A549 (cell line): ENCODE measurements around the gene GALNT8. TPM values are rescaled to one million over a fixed set of nuclear protein-coding genes. Genes with fewer than 3 reads are reported as not detected.

ENCODE experiments used
- ATAC-seq, 2 experiments: fragments of 200-7000 bp in 1 of 2; fragments of >200 bp in 1 of 2; cut with Nextera tagmentation in 1 of 2; cut with Tn5 transposase in 1 of 2; 3 replicates each; pipeline versions ENCODE4 v1.8.0 to v1.9.1; 2018 to 2020; ENCODE audit warnings: mild to moderate bottlenecking in 1 of 2, moderate library complexity in 1 of 2
- CTCF ChIA-PET: fragments of 300-600 bp; sonication (Branson Sonifier 250); formaldehyde crosslinking; extraction: SDS; loops from one replicate; lab custom pipeline; 2021; ENCODE audit warnings: antibody characterized with exemption, inconsistent platforms; lab: Yijun Ruan, JAX
- POLR2A ChIA-PET: fragments of 350-600 bp; formaldehyde crosslinking; extraction: SDS; loops from one replicate; lab custom pipeline; 2021; ENCODE audit warnings: antibody characterized with exemption, inconsistent platforms; lab: Yijun Ruan, JAX
- DNase-seq, 2 experiments: peaks; one replicate each; pipeline versions ENCODE4 v3.0.0 to v3.0.0-alpha.2; 2011 to 2016; ENCODE audit warnings: low read depth in 1 of 2, low spot score in 1 of 2
- FAIRE-seq: peaks from 2 replicates; lab custom pipeline; 2011; peaks lifted over from hg19 to GRCh38; lab: Jason Lieb, UNC
- H3K27ac ChIP-seq, 2 experiments: fragments of >200 bp; sonication (Bioruptor Twin); formaldehyde crosslinking; 3 replicates each; pipeline ENCODE4 v1.5.1; 2016 to 2017
- H3K4me1 ChIP-seq: fragments of >200 bp; sonication (Bioruptor Twin); formaldehyde crosslinking; 3 replicates; pipeline ENCODE4 v1.6.1; 2016
- H3K4me2 ChIP-seq: fragments of >200 bp; sonication (Bioruptor Twin); formaldehyde crosslinking; 3 replicates; pipeline ENCODE4 v1.6.1; 2016
- H3K4me3 ChIP-seq: fragments of >200 bp; sonication (Bioruptor Twin); formaldehyde crosslinking; 3 replicates; pipeline ENCODE4 v1.5.1; 2016
- H3K9me3 ChIP-seq: fragments of >200 bp; sonication (Bioruptor Twin); formaldehyde crosslinking; 3 replicates; pipeline ENCODE4 v1.6.1; 2016
- CBX8 ChIP-seq: fragments of 200-600 bp; sonication (generic); IDR thresholded peaks from 2 replicates; pipeline ENCODE4 v1.6.1; 2016
- CEBPB ChIP-seq, 2 experiments: fragments of >200 bp in 1 of 2; sonication (Bioruptor Twin) in 1 of 2; formaldehyde crosslinking in 1 of 2; IDR thresholded peaks; 2 replicates each; pipeline ENCODE4 v1.6.1; 2012 to 2016
- EP300 ChIP-seq, 2 experiments: fragments of >200 bp; sonication (Bioruptor Twin); formaldehyde crosslinking; IDR thresholded peaks; 2 replicates in 1 of 2; 3 replicates in 1 of 2; pipeline ENCODE4 v1.6.1; 2016 to 2017
- ESRRA ChIP-seq: fragments of 150-350 bp; IDR thresholded peaks from 2 replicates; pipeline ENCODE4 v1.6.1; 2014; ENCODE audit warnings: mild to moderate bottlenecking, low read length, borderline replicate concordance
- FOXS1 ChIP-seq: fragments of 250-450 bp; sonication (Bioruptor Pico); IDR thresholded peaks from 2 replicates; pipeline ENCODE4 v1.5.0; 2020; ENCODE audit warnings: mild to moderate bottlenecking, moderate library complexity
- HEYL ChIP-seq: fragments of 250-450 bp; sonication (Bioruptor Pico); IDR thresholded peaks from 2 replicates; pipeline ENCODE4 v1.8.0; 2021; ENCODE audit warnings: mild to moderate bottlenecking, moderate library complexity
- HOXB5 ChIP-seq: fragments of 250-450 bp; sonication (Bioruptor Pico); IDR thresholded peaks from 2 replicates; pipeline ENCODE4 v1.5.0; 2020; ENCODE audit warnings: mild to moderate bottlenecking, moderate library complexity
- JUNB ChIP-seq: fragments of >200 bp; sonication (Bioruptor Twin); formaldehyde crosslinking; IDR thresholded peaks from 2 replicates; pipeline ENCODE4 v1.6.1; 2016
- MAFK ChIP-seq: fragments of 450-650 bp; IDR thresholded peaks from 2 replicates; pipeline ENCODE4 v1.6.1; 2014; ENCODE audit not compliant: partially characterized antibody
- MYC ChIP-seq: IDR thresholded peaks from 2 replicates; pipeline ENCODE4 v1.6.1; 2012; ENCODE audit warnings: mild to moderate bottlenecking, inconsistent platforms, low read length, improper control_type of control experiment, borderline replicate concordance
- NFE2L2 ChIP-seq: fragments of 150-350 bp; conservative IDR thresholded peaks from 2 replicates; pipeline ENCODE4 v1.6.1; 2014; ENCODE audit warnings: low read length
- NR3C1 ChIP-seq: fragments of >200 bp; sonication (Bioruptor Twin); formaldehyde crosslinking; IDR thresholded peaks from 3 replicates; pipeline ENCODE4 v1.6.1; 2017
- PHF8 ChIP-seq: fragments of 200-600 bp; sonication (generic); IDR thresholded peaks from 2 replicates; pipeline ENCODE4 v1.6.1; 2016; ENCODE audit warnings: low read depth, mild to moderate bottlenecking, antibody characterized with exemption, moderate library complexity, borderline replicate concordance
- RAD21 ChIP-seq, 2 experiments: fragments of >200 bp in 1 of 2; sonication (Bioruptor Twin) in 1 of 2; formaldehyde crosslinking in 1 of 2; IDR thresholded peaks in 1 of 2; conservative IDR thresholded peaks in 1 of 2; 2 replicates in 1 of 2; 3 replicates in 1 of 2; pipeline ENCODE4 v1.6.1; 2012 to 2018; ENCODE audit warnings: inconsistent platforms in 1 of 2
- RARB ChIP-seq: fragments of 250-450 bp; sonication (Bioruptor Pico); IDR thresholded peaks from 2 replicates; pipeline ENCODE4 v1.8.0; 2021; ENCODE audit warnings: mild to moderate bottlenecking, moderate library complexity
- RCOR1 ChIP-seq: fragments of 150-350 bp; IDR thresholded peaks from 2 replicates; pipeline ENCODE4 v1.6.1; 2014; ENCODE audit warnings: antibody characterized with exemption, low read length, low read depth
- SMC3 ChIP-seq: fragments of >200 bp; sonication (Bioruptor Twin); formaldehyde crosslinking; IDR thresholded peaks from 3 replicates; pipeline ENCODE4 v1.6.1; 2018; ENCODE audit warnings: inconsistent platforms
- SREBF2 ChIP-seq: fragments of 450-650 bp; IDR thresholded peaks from 2 replicates; pipeline ENCODE4 v1.6.1; 2014; ENCODE audit warnings: mild to moderate bottlenecking, moderate library complexity
- ZNF302 ChIP-seq: fragments of 250-450 bp; sonication (Bioruptor Pico); IDR thresholded peaks from 2 replicates; pipeline ENCODE4 v1.9.0; 2021; ENCODE audit warnings: inconsistent platforms, mild to moderate bottlenecking, moderate library complexity
- WGBS: methylation state at CpG from one replicate; pipeline ENCODE4 v1.1.6; 2017; ENCODE audit errors: missing lambda C conversion rate; 5-methylcytosine and 5-hydroxymethylcytosine counted together
- polyA minus RNA-seq: library from RNA; depleted of rRNA, polyadenylated mRNA; stranded (reverse); fragments of >200 nt; gene quantifications from 2 replicates; pipeline ENCODE4 v1.2.3, GENCODE V29; 2011; rRNA and poly(A)+ RNA removed
- polyA plus RNA-seq, 4 experiments: library from polyadenylated mRNA; depleted of rRNA in 3 of 4; stranded (reverse); fragments of >200 nt; fragmentation: RNase III in 1 of 4; extraction: RNeasy Plus Mini Kit Qiagen cat#74134 plus additional on column Dnase treatment in 1 of 4; gene quantifications; 2 replicates in 3 of 4; 3 replicates in 1 of 4; pipeline ENCODE4 v1.2.3, GENCODE V29; 2011 to 2017
- TF ChIP-seq, protein P1 (sequence below): fragments of 150-350 bp; IDR thresholded peaks from 2 replicates; pipeline ENCODE4 v1.6.1; 2014; ENCODE audit warnings: low read depth, mild to moderate bottlenecking, low read length
- TF ChIP-seq, protein P2 (sequence below): fragments of 200-600 bp; sonication (generic); IDR thresholded peaks from 2 replicates; pipeline ENCODE4 v1.6.1; 2016; ENCODE audit warnings: antibody characterized with exemption, mild to moderate bottlenecking, moderate library complexity

GALNT8 gene, protein sequence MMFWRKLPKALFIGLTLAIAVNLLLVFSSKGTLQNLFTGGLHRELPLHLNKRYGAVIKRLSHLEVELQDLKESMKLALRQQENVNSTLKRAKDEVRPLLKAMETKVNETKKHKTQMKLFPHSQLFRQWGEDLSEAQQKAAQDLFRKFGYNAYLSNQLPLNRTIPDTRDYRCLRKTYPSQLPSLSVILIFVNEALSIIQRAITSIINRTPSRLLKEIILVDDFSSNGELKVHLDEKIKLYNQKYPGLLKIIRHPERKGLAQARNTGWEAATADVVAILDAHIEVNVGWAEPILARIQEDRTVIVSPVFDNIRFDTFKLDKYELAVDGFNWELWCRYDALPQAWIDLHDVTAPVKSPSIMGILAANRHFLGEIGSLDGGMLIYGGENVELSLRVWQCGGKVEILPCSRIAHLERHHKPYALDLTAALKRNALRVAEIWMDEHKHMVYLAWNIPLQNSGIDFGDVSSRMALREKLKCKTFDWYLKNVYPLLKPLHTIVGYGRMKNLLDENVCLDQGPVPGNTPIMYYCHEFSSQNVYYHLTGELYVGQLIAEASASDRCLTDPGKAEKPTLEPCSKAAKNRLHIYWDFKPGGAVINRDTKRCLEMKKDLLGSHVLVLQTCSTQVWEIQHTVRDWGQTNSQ
- polyA plus RNA-seq (2011; rRNA removed), result not detected in 2 replicates
- polyA plus RNA-seq (2012; cell fraction: cytosol; rRNA removed), result not detected in 2 replicates
- polyA plus RNA-seq (2012; cell fraction: nucleus; rRNA removed), result not detected in 2 replicates
- not detected in 3 replicates for polyA plus RNA-seq (2017; fragmentation: RNase III; extraction: RNeasy Plus Mini Kit Qiagen cat#74134 plus additional on column Dnase treatment)
- not detected in 2 replicates for polyA minus RNA-seq

DNA sequence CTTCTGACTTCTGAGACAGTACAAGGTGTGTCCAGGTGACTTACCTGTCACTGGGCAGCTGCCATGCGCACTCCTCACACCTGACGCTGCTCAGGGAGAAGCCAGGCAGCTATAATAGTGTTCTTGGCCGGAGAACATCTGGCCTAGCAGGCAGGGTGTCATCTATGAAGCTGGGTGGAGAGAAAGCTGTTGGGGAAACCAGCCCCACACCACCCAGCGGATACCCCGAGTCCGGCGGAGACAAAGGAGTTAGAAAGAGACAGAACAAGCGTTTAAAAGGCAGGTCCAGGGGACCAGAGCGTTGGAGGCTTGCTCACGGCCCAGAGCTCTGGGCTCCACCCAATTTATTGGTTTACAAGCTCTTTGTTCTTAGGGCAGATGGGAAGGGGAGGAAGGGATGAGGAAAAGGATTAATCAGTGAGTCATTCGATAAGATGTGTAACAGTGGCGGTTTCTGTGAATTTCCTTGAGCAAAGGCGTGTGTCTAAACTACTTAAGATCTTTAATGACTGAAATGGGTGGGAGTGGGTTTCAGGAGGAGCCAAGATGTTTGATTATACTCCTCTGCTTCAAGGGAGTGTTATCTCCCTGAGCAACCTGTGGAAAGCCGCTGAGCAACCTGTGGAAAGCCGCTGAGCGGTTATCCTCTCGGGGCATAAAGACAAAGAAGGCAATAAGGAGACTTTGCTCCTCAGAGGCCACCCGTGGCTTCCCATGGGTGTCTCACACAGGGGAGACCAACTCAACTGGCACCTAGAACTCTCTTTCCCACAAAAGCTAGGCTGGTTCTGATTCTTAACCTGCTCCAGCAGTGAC lies at the start of gene GALNT8:
GALNT8 (plus strand) TSS at position 580 of the 816 bp plus-strand sequence. CDS start 278 bp downstream, outside the sequence.
- ChIA-PET CTCF (no interaction called here), POLR2A (no interaction called here)
- Histone ChIP-seq H3K4me3 (no peak within 1 kb of the TSS), H3K4me2 (no peak within 1 kb of the TSS), H3K27ac (no peak within 1 kb of the TSS), H3K9me3 (no peaks in the 10 kb centered on the region), H3K4me1 (no peaks in the 10 kb centered on the region)
- FAIRE-seq, result no peak
- 27% methylated on average over 18 of the region's 18 CpGs for WGBS
- ATAC-seq, result no peak; a peak in 1 of 6 replicates
- TF ChIP-seq HEYL (CRISPR knock-in tag), result no peak
- TF ChIP-seq MAFK, result no peak
- no peak for TF ChIP-seq JUNB
- TF ChIP-seq NR3C1, result no peak
- no peak for TF ChIP-seq RARB (CRISPR knock-in tag)
- no peak for TF ChIP-seq RCOR1
- TF ChIP-seq, protein P1, sequence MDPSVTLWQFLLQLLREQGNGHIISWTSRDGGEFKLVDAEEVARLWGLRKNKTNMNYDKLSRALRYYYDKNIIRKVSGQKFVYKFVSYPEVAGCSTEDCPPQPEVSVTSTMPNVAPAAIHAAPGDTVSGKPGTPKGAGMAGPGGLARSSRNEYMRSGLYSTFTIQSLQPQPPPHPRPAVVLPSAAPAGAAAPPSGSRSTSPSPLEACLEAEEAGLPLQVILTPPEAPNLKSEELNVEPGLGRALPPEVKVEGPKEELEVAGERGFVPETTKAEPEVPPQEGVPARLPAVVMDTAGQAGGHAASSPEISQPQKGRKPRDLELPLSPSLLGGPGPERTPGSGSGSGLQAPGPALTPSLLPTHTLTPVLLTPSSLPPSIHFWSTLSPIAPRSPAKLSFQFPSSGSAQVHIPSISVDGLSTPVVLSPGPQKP, result no peak
- no peak for TF ChIP-seq NFE2L2
- TF ChIP-seq CBX8, result no peak
- no peak for TF ChIP-seq SMC3
- TF ChIP-seq PHF8, result no peak
- DNase-seq, result no peak

DNA sequence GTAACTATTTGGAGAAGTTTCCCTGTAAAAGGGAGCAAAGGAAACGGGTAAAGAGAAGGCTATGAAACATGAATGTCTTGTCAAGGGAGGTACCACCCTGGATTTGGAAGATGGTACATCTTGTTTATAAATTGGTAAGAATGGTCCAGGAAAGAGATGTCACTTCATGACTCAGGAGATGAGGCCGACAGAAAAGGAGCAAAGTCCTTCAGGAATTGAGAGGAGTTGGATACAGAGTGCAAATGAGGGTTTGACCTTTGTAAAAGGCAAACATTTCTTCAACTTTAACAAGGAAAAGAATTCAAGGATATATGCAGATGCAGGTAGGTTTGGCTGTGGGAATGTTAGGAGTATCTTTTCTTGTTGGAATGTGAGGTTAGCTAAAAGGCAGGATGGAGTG lies 40.5 kb upstream of the GALNT8 start:
- Histone ChIP-seq H3K27ac (no peak overlapping the region), H3K9me3 (no peaks in the 10 kb centered on the region), H3K4me2 (no peak overlapping the region), H3K4me1 (no peaks in the 10 kb centered on the region), H3K4me3 (no peak overlapping the region)
- TF ChIP-seq RCOR1 (no peak), CEBPB (IDR thresholded peaks at IDR 0.05) (no peak), MYC (no peak), ESRRA (no peak), ZNF302 (CRISPR knock-in tag) (no peak), EP300 (IDR thresholded peaks at IDR 0.05) (no peak), SREBF2 (no peak), FOXS1 (no peak), RAD21 (conservative IDR thresholded peaks at IDR 0.05 in 1 of 2, IDR thresholded peaks at IDR 0.05 in 1 of 2) (no peak), HOXB5 (CRISPR knock-in tag) (no peak)
- TF ChIP-seq, protein P2, sequence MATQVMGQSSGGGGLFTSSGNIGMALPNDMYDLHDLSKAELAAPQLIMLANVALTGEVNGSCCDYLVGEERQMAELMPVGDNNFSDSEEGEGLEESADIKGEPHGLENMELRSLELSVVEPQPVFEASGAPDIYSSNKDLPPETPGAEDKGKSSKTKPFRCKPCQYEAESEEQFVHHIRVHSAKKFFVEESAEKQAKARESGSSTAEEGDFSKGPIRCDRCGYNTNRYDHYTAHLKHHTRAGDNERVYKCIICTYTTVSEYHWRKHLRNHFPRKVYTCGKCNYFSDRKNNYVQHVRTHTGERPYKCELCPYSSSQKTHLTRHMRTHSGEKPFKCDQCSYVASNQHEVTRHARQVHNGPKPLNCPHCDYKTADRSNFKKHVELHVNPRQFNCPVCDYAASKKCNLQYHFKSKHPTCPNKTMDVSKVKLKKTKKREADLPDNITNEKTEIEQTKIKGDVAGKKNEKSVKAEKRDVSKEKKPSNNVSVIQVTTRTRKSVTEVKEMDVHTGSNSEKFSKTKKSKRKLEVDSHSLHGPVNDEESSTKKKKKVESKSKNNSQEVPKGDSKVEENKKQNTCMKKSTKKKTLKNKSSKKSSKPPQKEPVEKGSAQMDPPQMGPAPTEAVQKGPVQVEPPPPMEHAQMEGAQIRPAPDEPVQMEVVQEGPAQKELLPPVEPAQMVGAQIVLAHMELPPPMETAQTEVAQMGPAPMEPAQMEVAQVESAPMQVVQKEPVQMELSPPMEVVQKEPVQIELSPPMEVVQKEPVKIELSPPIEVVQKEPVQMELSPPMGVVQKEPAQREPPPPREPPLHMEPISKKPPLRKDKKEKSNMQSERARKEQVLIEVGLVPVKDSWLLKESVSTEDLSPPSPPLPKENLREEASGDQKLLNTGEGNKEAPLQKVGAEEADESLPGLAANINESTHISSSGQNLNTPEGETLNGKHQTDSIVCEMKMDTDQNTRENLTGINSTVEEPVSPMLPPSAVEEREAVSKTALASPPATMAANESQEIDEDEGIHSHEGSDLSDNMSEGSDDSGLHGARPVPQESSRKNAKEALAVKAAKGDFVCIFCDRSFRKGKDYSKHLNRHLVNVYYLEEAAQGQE, result no peak
- 65% methylated on average over 2 of the region's 2 CpGs for WGBS
- DNase-seq (no peak), FAIRE-seq (no peak), ATAC-seq (no peak)
- ChIA-PET CTCF (no interaction called here), POLR2A (no interaction called here)
